B cell (primary cell): ENCODE results near the gene MCM5.

Source experiments
- CTCF ChIP-seq: fragments of 200-600 bp; IDR thresholded peaks from one replicate; pipeline ENCODE4 v1.8.0; 2022; ENCODE audit warnings: antibody characterized with exemption, mild to moderate bottlenecking
- EZH2 ChIP-seq: IDR thresholded peaks from 2 replicates; pipeline ENCODE4 v1.6.1; 2012; ENCODE audit warnings: borderline replicate concordance, low read depth, mild to moderate bottlenecking, moderate library complexity, low read length; ENCODE audit not compliant: insufficient read depth, poor library complexity, severe bottlenecking

- TF ChIP-seq CTCF (no peak), EZH2 (no peak)
Measured at GRCh38 chr22:35353318-35353717, 46.6 kb upstream of the MCM5 start.
